Ecto neural progenitor cell (in vitro differentiated cells): ENCODE measurements around the gene PYGO2.
A peak's percentile ranks its signal among the peaks of the same experiment; 100 is the strongest.
"Not testable (repeated sequence)": the region's sequence is repeated elsewhere in the genome, so short reads cannot be mapped to it uniquely, and the experiment has no call there.

Source experiments
- DNase-seq: peaks from one replicate; pipeline ENCODE4 v3.0.0-alpha.2; 2018; ENCODE audit warnings: low spot score

Gene PYGO2

DNA sequence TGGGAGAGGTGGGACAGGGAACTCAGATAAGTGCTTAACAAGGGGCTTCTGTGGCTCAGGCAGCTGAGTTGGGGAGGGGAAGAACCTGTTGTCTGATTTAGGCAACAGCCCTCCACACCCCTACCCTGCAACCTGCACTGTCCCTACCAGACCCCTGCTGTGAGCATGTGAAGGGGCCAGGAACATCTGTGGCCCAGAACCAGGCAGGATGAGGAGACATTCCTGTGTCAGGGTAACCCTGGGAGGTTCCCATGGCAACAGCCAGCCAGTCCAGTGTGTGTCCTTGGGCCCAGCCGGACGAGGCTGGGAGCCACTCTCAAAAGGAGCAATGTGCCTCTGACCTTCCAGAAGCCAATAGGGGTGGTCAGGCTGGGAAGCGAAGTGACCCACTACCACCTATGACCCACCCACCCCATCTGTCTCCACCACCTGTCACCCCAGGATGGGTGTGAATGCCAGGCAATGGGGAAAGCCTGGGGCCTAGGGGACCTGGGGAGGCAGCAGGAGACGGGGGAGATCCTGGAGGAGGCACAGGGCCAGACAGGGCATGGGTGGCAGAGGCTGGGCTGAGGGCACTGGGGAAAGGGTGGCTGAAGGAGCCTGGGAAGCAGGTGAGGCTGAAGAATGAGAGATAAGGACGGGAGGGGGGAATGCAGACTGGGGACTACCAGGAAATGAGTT lies 20.1 kb downstream of the PYGO2 start:
- DNase-seq, result peak; percentile 86

DNA sequence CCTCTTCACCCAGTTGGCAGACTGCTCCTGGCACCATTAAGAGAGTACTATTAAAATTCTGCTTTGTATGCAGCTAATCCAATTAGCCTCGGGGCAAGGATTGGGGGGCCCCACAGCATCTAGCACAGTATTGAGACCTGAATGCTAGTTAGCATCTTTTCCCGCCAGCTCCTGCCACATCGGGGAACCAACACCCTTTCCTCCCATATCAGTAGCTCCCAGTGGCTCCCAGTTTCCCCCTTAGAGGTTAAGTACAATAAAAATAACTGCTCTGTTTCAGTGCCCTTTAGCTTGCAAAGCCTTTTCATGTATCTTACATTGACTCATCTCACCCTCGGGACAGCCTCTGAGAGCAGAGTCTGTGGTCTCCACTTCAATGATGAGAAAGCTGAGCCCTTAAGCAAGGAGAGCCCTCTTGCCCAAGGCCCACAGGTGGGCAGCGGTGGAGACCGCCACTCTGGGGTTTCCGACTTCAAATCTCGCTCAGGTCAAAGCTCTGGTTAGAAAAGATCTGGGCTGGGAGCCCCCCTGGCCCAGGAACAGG lies 20.9 kb downstream of the PYGO2 start:
- DNase-seq, result no peak

DNA sequence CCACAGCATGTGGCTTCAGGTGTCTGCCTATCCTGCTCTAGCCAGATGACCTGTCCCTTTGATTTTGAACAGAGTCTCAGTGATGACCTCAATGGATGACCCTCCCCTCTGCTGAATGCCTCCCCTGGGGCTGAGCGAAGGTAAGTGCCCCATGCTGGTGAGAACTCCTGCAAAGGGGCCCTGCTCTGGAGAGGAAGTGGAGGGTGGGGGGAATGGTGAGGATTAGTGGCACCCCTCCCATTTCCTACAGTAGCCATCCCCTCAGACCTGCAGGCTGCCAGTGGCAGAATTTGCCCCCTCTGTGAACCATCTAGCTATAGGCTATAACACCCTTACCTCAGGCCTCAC lies 21.4 kb downstream of the PYGO2 start:
- no peak for DNase-seq

DNA sequence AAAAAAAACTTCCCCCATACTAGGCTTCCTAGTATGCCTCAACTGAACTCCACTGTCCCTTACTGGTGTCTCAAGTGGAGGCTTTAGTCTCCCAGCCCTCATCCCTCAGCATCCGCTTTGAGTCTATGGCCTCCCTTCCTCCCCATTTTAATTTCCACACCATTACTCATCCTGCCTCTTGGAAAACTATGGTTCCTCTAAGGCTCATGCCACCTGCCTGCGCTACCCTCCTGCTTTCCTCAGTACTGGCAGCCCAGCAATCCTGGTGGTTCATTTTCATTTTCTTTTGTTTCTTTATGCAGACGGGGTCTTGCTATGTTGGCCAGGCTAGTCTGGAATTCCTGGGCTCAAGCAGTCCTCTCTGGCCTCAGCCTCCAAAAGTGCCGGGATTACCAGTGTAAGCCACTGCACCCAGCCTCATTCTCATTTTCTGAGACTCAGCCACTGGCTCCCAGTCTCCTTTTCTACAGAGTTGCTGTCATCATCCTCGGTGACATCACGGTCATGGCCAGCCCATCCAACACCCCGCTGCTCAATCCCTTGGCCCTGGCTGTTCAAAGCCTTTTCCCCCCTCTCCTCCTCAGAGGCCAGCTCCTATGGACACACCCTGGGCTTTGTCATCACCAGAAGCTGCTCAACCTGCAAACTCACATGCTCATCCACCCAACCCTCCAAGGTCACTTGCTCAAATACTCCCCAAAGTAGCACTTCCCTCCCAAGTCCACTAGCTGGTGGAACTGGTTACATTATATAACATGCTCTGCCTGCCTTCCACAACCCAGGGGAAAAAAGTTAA lies 22.8 kb downstream of the PYGO2 start:
- DNase-seq, result no peak

DNA sequence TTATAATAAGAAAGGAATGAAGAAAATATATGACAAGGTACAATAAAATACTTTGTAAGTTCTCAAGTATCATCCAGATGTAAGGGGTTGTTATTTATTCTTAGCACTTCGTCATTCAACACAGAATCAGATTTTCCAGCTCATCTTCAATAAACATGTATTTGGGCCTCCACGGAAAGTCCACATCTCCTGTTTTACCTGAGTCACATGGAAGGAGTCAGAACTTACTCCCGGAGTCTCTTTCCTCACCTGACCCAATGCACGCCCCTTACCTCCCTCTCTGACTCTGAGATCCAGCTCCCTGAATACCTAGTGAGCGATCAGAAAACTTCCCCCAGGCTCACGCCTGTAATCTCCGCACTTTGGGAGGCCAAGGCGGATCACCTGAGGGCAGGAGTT lies 23.6 kb downstream of the PYGO2 start:
- no peak for DNase-seq

DNA sequence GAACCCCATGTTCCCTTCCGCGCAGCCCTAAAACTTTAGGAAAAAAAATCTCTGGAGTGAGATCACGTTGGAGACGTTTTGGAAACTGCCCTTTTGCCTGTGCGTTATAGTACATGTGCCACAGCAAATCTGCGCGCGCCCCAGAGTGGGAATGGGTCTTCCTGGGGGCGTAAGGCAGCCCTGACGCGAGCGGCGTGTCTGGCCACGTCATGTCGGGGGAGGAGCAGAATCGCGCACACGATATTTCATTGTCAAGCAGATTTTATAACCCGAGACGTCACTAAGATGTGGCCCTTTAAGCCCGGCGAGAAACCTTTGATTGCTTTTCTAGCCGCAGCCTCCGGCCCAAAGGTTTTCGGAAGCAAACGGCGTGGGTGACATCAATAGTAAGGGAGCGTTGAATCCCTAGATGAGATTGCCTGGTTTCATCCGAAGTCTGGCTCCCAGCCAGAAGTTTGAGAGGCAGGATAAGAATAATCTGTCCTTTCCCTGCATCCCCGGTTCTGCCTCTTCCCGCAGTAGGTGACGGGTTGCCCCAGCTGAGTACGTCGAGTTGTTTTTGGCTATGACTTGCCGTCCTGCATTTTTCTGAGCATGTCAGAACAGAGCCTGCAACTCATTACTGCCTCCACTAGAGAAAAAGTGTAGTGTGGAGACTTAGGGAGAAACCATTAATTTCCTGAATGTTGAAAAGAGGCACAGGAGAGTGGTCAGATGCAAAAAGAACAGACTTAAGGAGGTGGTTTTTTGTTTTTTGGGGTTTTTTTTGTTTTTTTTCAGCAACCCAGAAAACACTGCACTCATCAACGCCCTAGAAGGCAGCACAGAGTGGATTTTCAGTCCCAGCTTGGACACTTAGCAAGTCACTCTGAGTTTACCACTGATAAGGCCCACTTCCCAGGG lies 24.2 kb downstream of the PYGO2 start:
- DNase-seq, result no peak

DNA sequence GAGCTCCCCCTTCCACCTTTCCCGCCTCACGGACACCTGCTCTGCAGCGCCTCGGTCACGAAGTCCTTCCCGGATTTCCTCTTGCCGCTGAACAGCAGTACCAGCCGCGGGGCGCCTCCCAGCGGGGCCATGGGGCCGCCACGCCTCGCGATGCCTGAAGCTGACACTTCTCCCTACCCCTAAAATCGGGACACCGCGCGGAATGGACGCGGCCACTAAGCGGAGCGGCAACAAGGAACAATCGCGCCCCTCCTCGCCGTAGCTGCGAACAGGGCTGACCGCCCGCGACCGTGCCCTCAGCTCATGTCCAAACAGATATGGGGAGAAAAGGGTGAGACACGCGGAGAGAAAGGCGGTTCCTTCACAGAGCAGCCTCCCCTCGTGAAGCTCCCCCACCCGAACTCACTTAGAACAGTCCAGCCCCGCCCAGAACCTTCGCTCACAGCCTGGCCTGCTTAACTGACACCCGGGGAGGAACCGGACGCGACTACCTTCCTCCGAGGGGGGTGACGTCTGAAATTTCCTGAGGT lies 25.0 kb downstream of the PYGO2 start, which contains the start of gene PMVK:
Gene PMVK (minus strand): TSS at position 165 of the 530 bp plus-strand sequence. CDS start 34 bp downstream, at position 131.
- peak; percentile 95 for DNase-seq

DNA sequence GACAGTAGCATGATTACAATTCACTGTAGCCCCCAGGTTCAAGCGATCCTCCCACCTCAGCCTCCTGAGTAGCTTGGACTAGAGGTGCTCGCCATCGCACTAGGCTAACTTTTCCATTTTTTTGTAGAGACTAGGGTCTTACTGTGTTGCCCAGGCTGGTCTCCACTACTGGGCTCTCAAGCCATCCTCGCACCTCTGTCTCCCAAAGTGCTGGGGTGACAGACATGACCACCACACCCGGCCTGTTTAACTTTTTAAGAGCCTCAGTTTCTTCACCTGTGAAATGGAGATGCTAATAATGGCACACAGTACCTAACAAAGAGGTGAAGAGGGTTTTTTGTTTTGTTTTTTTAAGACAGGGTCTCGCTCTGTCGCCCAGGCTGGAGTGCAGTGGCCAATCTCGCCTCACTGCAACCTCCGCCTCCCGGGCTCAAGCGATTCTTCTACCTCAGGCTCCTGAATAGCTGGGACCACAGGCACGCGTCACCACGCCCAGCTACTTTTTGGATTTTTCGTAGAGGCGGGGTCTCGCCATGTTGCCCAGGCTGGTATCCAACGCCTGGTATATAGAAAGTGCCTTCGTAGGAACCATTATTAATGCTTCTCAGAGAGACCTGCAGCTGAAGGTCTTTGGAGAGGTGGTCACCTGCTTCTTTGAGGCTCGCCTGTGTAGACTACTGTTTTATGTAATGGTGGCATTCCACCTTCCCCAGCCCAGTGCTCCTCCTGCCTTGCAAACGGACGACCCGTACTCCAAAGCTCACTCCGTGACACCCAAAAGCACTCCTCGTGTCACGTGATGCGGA lies 25.6 kb downstream of the PYGO2 start:
- no peak for DNase-seq

DNA sequence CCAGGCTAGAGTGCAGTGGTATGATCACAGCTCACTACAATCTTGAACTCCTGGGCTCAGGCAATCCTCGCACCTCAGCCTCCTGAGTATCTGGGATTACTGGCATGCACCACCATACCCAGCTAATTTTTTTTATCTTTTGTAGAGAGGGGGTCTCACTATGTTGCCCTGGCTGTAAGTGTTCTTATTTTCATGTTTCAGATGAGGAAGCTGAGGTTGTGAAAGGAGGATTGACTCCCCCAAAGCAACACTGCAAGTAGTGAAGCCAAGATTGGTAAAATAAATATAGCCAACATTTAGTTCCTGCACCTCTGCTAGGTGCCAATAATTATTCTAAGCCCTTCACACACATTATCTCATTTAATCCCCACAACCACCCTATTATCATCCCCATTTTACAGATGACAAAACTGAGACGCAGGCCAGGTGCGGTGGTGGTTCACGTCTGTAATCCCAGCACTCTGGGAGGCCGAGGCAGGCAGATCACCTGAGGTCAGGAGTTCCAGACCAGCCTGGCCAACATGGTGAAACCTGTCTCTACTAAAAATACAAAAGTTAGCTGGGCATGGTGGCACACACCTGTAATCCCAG lies 27.1 kb downstream of the PYGO2 start:
- no peak for DNase-seq

DNA sequence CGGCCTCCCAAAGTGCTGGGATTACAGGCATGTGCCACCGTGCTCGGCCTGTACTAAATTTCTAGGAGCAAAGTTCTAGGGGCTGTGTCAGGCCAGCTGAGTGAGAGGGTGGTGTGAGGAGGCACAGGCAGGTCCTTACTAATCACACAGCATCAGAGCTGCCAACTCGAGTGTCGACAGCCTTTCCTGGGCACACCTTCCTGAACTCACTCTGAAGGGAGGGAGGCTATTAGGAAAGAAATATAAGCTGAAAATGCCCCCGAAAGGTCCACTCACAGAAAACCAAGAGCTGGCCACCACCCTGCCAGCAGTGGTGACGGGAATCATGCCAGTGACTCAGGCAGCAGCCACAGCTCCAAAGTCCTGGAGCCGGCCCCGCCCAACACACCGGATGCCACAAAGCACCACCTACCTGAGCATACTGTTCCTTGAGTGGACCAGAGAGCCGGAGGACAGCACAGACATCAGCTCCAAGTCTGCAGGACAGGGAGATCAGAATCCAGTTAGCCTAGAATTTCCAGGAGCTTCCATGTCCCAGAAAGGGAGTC lies 29.6 kb downstream of the PYGO2 start:
- DNase-seq, result no peak

DNA sequence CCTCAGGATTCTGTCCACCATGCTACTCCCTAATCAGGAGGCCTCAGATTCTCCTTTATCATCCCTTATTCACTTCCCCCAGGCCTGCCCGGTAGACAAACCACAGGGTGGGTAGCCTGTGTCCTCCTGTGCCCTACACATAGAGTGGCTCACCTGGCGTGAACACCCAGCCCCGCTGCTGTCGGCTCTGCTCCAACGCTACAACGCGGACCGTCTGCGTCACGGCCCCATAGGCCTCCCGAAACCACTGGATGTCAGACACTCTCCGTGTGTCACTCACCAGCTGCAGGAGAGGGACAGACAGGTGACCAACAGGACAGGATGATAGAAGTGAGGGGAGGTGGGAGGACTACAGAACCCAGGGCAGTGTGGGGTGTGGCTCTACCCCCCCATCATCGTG lies 35.4 kb downstream of the PYGO2 start:
- no peak for DNase-seq

DNA sequence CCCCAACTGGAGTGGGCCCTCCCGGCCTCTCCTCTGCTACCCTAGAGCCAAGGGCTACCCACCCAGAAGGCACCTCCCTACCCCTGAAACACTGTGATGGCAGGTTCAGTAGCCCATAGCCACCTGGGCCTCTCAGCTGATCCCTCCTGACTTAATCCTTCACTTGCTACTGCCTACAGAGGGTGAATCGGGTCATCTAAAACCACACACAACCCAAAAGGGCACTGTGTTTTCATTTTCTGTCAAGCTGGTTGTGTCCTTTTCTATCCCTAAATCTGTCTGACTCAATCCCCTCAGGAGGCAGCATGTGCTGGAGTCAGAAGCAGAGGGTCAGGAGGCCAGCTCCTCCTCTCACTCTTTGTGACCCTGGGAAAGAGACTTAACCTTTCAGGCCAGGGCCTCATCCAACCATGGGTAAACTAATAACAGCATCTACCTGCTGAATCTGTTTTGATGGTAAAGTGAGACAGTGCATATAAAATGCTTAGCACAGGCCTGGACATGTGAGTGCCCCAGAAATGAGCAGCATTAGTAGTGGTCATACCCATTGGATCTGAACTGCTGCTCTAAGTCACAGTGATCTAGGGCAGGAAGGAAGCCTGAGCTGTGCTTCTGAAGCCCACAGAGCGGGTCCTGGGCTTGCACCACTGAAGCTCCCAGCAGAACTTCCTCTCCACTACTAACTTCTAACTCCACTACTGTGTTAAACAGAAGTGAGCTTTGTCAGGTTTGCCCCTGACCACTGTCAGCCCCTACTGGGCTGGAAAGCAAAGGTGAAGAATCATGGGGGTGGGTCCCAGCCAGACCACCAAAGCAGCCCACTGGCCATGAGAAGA lies 36.0 kb downstream of the PYGO2 start:
- no peak for DNase-seq

DNA sequence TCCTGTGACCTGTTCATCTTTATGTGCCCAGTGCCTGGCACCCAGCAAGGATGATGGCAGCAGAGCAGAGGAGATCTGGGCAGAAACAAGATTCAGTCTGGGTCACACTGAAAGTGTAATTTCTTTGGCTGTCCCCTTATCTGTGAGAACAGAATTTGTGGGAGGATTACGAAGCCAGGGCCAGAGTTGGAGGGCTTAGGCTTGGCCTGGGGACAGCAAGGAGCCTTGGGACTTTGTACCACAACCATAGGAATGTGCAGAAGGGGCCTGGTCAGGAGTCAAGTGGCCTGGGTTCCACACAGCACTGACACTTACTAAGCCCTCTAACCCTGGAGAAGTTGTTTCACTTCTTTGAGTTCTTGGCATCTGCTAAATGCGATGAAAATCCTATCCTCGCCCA lies 37.9 kb downstream of the PYGO2 start:
- DNase-seq, result no peak

DNA sequence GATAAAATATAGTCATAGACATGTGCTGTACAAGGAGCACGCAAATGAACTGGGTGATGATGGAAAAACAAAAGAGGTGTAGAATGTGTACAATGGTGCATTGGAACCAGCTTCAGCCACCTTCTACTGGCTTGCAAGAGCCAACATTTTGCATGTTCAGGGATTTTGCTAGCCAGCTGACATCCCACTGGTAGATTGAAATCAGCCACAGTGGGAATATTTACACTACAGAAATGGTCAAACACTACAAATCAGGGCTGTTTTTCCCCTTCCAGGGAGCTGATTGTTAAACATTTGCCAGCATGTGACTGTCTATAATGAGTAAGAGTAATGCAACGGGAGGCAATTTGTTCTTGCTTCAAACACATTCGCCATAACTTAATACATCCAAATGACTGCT lies 48.3 kb downstream of the PYGO2 start:
- DNase-seq, result no peak

DNA sequence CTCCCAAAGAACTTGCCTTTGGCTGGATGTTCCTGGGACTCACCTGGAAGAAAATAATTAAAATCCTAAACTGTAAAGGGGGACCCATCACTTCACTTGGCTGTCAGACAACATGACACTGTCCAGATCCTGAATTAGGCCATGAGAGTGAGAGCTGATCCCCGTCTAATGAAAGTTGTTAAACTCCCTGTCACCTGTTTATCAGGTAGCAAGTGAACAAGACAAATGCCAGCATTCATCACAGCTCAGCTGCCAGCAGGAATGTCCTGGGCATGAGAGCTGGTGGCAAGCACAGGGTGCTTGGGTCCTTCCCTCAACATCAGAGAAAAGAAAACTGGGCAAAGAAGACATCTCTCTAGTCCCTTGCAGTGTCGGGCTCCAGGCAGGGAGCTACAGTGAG lies 48.8 kb downstream of the PYGO2 start:
- no peak for DNase-seq

DNA sequence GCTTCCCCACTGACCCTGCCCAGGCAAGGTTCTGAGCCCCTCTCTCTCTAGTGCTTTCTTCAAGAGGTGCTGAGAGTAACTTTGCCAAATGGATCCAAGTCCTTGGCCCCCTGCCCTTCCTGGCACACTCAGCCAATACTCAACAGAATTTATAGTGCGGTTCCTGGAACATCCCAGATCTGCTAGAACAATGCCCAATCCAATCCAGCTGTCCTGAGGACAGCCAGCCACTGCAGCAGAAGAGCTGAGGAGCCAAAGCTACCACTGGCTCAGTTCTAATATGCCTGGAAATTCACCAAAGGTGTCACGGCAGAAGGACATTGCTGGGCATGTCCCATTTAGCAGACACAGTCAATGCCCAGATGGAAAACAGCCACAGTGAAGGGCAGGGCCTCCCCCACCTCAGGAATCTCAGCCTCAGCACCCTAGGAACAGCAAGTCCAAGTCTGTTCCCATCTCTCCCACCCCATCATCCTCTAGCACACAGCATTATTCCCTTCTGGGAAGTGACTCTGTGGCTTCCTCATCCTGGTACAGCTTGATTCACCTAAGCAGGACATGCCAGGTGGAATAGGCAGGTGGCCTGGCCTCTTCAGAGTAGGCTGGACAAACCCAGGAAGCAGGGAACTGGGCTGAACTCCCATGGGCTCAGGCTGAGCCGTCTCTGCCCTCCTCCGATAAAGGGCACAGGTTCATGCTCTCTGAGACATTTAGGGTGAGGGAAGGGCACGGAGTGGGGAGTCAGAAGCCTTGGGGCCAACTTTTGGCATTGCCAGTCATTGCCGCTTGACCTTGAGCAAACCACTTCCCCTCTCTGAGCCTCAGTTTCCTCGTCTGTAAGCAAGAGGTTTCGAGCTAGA lies 49.7 kb downstream of the PYGO2 start:
- DNase-seq, result no peak

DNA sequence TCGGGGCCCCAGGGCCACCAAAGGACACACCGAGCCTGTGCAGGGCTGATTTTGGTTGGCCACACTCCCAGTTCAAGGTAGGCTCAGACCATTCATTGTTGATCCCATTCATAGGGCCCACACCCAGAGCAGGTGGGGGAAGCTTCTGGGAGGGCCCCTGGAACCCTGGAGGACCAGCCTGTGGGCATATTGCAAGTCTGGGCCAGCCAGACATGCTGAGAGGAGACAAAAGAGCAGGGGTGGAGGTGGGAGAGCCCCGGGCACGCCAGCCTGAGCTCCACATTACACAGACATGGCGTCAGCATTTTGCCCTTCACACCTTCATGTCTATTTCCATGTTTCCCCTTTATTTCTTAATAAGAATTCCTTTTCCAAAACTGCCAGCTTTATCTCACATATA lies 50.7 kb downstream of the PYGO2 start:
- no peak for DNase-seq

DNA sequence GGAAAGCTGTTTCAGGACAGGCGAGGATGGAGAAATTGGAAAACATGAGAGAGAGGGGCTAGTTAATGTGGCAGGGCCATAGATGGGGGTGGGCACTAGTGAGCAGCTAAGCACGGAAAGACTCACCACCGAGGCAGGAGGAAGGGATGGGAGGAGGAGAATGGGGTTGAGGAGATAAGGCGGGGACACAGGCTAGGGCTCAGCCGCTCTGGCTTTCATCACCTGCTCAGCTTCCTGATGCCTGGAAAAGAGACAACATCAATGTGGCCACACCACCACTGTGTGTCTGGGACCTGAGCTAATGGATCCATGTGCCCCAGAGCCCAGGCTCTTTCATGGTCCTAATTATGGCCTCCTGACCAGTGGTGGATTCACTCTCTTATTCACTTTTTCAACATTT lies 52.6 kb downstream of the PYGO2 start:
- DNase-seq, result no peak

DNA sequence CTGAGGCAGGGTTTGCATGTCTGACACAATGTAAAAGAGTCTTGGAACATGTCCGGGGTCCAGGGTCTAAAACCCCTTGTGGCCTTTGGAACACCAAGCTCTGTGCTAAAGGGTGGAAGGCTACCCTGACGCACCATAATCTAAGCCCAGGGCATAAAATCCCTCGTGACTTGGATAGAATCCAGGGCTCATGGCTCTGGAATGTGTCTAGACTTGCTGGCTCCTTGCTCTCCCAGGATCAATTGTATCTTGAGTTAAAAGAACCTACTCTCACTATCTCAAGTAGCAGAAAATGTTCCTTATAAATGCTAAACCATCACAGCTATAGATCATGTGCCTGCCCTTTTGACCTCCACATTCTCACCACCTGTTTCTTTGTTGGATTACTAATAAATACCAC lies 53.5 kb downstream of the PYGO2 start:
- not testable (repeated sequence) for DNase-seq
